IPS-18c (cell line): Measurements from ENCODE around the gene PIN1.
A peak's percentile ranks its signal among the peaks of the same experiment; 100 is the strongest.
"Not testable (repeated sequence)": the region's sequence is repeated elsewhere in the genome, so short reads cannot be mapped to it uniquely, and the experiment has no call there.

Source experiments
- H3K4me3 ChIP-seq: 2 replicates; pipeline ENCODE4 v1.7.0; 2013; ENCODE audit warnings: low read depth, mild to moderate bottlenecking, low read length, moderate library complexity; ENCODE audit not compliant: insufficient read depth
- H3K9me3 ChIP-seq: one replicate; pipeline ENCODE4 v1.6.1; 2013; ENCODE audit warnings: mild to moderate bottlenecking, low read length, moderate library complexity; ENCODE audit not compliant: control insufficient read depth, insufficient read depth

The PIN1 gene

DNA sequence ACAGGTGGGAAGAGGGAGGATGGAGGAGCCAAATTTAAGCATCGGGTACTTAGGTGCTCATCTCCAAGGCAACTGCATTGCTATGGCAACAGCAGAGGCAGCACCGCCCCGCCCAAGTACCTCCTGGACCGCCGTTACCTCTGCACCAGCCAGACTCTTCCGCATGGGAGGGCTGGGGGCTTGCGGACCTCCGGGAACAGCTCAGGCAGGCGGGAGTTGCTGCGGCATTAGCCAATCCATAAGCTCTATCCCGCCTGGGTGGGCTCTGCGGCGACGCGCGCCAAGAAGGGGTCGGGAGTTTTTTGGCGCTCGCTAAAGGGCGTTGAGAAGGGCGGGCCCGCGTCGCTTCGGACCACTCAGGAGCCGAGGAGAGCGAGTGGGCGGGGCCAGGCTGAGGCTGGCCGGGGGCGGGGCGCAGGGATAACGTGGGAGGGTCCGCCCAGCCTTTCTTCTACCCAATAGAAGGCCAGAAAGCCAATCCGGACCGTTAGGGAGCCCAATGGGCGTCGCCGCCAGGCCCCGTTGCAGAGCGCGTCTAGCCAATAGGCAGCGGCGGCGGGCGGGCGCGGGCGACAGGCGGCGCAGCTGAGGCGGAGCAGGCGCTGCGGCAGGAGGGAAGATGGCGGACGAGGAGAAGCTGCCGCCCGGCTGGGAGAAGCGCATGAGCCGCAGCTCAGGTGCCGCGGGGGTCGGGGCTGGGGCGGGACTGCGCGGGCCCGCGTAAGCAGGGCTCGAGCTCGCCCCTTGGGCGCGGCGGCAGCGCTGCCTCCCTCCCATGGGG, at the start of gene PIN1:
PIN1 (plus strand) TSS at position 593 of the 781 bp plus-strand sequence; CDS start at position 620, 27 bp downstream.
- Histone ChIP-seq H3K4me3 (peak within 1 kb of the TSS; percentile 76), H3K9me3 (no peaks in the 10 kb centered on the region)

DNA sequence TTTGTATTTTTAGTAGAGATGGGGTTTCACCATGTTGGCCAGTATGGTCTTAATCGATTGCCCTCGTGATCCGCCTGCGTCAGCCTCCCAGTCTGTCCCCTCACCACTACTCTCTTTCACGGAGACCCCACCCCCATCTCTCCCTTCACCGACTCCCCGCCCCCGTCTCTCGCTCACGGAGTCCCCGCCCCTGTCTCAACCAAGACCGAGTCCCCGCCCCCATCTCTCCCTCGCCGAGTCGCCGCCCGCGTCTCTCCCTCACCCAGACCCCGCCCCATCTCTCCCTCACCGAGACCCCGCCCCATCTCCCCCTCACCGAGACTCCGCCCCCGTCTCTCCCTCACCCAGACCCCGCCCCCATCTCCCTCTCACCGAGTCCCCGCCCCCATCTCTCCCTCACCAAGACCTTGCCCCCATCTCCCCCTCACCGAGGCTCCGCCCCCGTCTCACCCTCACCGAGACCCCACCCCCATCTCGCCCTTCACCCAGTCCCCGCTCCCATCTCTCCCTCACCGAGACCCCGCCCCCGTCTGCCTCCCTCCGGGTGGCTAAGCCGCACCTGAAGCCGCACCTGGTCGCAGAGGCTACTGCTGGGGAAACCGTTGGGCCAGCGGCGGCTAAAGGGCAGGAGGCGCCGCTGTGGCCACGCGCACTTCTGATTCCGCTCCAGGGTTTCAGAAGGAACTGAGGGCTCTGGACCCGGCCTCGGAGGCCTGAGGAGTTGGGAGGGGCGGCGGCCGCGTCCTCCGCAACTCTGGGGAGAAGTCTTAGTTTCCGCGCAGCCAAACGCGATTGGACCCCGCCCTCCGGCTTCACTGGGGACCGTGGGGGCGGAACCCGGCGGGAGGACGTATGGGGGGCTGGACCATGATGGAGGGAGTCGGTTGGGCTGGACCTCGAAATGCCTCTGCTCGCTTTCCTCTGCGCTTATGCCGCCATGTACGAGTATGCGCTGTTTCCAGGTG, 49.5 kb upstream of the PIN1 start:
- H3K4me3 ChIP-seq: peak overlapping the region; percentile 81
- no peaks in the 10 kb centered on the region for H3K9me3 ChIP-seq

DNA sequence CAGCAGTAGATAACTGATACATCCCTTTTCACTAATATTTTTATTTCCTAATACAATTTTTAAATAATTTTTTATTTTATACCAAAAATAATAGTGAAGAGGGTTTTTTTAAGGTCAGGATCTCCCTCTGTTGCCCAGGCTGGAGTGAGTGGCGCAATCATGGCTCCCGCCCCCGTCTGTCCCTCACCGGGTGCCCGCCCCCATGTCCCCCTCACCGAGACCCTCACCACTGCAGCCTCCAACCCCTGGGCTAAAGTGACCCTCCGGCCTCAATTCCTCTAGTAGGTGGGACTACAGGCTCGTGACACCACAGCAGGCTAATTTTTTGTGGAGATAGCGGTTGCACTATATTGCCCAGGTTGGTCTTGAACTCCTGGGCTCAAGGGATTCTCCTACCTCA, 48.8 kb upstream of the PIN1 start:
- Histone ChIP-seq H3K4me3 (peak overlapping the region; percentile 81; the same call in 1 of the 2 replicates), H3K9me3 (no peaks in the 10 kb centered on the region)

DNA sequence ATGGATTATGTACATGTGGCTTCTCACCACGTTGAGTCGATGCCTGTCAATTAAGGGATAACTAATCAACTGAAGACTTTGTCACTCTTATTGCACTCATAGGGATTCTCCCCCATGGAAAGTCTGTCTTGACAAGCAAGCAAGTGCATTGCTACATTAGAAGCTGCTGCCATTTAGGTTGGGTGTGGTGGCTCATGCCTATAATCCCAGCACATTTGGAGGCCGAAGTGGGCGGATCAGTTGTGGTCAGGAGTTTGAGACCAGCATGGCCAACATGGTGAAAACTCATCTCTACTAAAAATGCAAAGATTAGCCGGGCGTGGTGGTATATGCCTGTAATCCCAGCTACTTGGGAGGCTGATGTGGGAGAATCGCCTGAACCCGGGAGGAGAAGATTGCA, 48.3 kb upstream of the PIN1 start:
- H3K4me3 ChIP-seq: no peak overlapping the region
- H3K9me3 ChIP-seq: no peaks in the 10 kb centered on the region

DNA sequence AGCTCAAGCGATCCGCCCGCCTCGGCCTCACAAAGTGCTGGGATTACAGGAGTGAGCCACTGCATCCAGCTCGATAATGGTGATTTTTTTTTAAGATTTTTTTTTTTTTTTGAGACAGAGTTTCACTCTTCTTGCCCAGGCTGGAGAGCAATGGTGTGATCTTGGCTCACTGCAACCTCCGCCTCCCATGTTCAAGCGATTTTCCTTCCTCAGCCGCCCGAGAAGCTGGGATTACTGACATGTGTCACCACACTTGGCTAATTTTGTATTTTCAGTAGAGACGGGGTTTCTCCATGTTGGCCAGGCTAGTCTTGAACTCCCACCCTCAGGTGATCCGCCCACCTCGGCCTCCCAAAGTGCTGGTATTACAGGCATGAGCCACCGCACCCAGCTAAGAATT, 46.5 kb upstream of the PIN1 start:
- H3K9me3 ChIP-seq, H3K4me3 ChIP-seq: not testable (repeated sequence)

DNA sequence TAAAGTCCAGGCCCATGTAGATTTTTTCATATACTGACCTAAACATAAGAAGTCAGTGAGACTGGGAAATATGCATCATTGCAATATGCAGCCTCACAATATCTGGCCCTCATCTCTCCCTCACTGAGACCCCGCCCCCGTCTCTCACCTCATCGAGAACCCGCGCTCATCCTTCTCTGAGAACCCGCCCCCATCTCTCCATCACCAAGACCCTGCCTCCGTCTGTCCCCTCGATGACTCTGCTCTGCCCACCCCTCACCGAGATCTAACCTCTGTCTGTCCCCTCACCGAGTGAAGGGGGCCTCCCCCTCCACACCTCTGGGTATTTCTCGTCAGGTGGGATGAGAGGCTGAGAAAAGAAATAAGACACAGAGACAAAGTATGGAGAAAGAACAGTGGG, 46.1 kb upstream of the PIN1 start:
- no peak overlapping the region for H3K4me3 ChIP-seq
- no peaks in the 10 kb centered on the region for H3K9me3 ChIP-seq

DNA sequence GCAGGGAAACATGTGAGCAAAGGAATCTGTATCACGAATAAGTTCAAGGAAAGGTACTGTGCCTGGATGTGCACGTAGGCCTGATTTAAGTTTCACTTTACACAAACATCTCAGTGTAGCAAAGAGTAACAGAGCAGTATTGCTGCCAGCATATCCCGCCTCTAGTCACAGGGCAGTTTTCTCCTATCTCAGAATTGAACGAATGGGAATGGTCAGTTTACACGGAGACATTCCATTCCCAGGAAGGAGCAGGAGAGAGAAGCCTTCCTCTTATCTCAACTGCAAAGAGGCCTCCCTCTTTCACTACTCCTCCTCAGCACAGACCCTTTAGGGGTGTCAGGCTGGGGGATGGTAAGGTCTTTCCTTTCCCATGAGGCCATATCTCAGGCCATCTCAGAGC, 45.5 kb upstream of the PIN1 start:
- H3K4me3 ChIP-seq, H3K9me3 ChIP-seq: not testable (repeated sequence)

DNA sequence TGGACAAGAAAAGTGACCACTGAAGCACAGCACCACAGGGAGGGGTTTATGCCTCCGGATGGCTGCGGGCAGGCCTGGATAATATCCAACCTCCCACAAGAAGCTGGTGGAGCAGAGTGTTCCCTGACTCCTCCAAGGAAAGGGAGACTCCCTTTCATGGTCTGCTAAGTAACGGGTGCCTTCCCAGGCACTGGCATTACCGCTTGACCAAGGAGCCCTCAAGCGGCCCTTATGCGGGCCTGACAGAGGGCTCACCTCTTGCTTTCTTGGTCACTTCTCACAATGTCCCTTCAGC, 44.1 kb upstream of the PIN1 start:
- H3K4me3 ChIP-seq, H3K9me3 ChIP-seq: not testable (repeated sequence)

DNA sequence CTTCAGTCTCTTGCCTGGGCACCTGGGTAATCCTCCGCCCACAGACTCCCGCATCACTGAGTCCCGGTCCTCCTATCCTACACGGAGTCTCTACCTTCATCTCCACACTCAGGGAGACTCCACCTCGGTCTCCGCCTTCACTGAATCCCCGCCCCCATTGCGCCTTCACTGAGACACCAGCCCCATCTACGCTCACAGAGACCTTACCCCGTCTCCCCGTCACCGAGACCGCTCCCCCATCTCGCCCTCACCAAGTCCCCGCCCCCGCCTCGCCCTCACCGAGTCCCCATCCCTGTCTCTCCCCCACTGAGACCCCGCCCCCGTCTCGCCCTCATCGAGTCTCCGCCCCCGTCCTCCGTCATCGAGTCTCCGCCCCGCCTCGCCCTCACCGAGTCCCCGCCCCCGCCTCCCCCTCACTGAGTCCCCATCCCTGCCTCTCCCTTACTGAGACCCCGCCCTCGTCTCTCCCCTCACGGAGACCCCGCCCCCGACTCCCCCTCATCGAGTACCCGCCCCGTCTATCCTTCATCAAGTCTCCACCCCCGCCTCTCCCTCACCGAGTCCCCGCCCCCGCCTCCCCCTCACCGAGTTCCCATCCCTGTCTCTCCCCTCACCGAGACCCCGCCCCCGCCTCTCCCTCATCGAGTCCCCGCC, 43.4 kb upstream of the PIN1 start:
- peak overlapping the region; percentile 66 for H3K4me3 ChIP-seq
- H3K9me3 ChIP-seq: no peaks in the 10 kb centered on the region

DNA sequence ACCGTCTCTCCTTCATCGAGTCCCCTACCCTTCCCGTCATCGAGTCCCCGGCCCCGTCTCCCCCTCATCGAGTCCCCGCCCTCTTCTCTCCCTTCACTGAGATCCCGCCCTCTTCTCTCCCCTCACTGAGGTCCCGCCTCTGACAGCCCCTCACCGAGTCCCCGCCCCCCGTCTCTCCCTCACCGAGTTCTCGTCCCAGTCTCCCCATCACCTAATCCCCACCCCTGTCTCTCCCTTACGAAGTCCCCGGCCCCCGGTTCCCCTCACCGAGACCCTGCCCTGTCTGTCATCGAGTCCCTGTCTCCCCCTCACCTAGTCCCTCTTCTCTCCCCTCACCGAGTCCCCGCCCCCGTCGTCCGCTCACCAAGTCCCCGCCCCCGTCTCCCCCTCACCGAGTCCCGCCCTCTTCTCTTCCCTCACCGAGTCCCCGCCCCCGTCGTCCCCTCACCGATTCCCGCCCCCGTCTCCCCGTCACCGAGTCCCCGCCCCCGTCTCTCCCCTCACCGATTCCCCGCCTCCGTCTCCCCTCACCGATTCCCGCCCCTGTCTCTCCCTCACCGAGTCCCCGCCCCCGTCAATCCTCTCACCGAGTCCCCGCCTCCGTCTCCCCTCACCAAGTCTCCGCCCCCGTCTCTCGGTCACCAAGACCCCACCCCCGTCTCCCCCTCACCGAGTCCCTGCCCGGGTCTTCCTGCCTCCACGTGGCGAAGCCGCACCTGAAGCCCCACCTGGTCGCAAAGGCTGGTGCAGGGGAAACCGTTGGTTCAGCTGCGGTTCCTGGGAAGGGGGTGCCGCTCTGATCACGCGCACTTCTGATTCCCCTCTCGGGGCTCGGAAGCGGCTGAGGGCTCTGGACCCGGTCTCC, 42.7 kb upstream of the PIN1 start:
- no peaks in the 10 kb centered on the region for H3K9me3 ChIP-seq
- peak overlapping the region; percentile 85 for H3K4me3 ChIP-seq

DNA sequence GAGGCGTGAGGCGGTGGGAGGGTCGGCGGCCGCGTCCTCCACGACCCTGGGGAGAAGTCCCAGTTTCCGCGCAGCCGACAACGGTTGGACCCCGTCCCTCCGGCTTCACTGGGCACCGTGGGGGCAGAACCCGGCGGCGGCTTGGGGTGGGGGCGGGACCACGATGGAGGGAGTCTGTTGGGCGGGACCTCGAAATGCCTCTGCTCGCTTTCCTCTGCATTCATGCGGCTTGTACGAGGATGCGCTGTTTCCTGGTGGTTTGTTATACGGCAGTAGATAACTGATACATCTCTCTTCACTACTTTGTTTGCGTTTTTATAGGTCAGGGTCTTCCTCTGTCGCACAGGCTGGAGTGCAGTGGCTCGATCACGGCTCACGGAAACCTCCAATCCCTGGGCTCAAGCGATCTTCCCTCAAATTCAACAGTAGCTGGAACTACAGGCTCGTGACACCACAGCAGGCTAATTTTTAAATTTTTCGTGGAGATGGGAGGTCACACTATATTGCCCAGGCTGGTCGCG, 42.0 kb upstream of the PIN1 start:
- Histone ChIP-seq H3K9me3 (no peaks in the 10 kb centered on the region), H3K4me3 (peak overlapping the region; percentile 85)

DNA sequence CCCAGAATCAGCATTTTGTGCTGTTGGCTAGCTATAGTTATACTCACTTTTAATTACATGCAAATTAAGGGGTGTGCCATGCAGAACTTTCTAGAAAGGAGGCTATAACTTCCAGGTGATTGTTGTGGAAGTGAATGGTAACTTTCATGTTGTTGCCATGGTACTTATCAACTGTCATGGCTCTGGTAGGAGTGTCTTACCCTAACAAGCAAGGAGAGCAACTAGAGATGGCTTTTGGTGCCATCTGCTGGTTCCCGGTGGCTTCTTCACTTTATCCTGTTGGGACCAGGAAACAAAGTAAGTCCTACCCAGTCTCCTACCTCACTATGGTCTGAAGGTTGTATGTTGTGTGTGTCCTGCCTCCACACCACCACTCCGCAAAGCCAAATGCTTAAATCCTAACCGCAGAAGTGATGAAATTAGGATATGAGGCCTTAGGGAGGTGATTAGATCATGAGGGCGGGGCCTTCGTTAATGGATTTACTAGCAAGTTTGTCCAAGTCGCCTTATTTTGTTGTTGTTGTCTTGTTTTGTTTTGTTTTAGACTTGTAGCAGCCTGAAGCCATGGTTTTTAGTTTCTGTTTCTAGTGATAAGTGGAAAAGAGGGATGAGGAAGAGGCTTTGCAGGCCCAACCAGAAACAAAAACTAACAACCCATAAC, 38.9 kb upstream of the PIN1 start:
- no peaks in the 10 kb centered on the region for H3K9me3 ChIP-seq

DNA sequence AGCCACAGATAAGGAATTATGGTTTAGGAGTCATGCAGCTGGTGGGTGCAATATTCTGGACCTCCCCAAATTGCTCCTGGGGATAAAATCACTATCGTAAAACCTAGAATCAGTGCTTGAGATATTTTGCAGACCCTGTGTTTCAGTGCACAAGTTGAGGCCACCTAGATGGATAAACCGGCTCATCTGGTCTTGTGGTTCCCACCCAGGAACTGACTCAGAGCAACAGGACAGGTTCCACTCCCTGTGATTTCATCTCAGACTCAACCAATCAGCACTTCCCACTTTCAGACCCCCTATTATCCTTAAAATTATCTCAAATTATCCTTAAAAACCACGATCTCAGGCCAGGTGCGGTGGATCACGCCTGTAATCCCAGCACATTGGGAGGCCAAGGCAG, 37.2 kb upstream of the PIN1 start:
- Histone ChIP-seq H3K9me3 (no peaks in the 10 kb centered on the region), H3K4me3 (no peak overlapping the region)

More for the DNA sequence above, 38.9 kb upstream of the PIN1 start:
- no peak overlapping the region for H3K4me3 ChIP-seq

DNA sequence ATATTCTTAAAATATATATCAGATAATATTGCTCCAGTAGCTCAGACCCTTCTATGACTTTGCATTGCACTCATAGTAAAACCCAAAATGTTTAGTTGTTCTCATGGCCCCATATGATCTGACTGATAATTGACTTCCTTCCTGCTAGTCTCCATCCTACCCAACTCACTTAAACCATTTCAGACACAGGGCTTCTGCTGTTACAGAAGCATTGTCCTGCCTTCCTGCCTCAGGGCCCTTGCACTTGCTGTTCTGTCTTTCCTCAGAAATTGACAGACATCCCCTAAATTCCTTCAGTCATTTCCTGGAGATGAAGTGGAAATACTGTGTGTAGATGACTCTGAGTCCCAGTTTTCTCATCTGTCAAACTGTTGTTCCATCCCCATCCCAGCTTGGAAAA, 36.0 kb upstream of the PIN1 start:
- Histone ChIP-seq H3K4me3 (no peak overlapping the region), H3K9me3 (no peaks in the 10 kb centered on the region)

DNA sequence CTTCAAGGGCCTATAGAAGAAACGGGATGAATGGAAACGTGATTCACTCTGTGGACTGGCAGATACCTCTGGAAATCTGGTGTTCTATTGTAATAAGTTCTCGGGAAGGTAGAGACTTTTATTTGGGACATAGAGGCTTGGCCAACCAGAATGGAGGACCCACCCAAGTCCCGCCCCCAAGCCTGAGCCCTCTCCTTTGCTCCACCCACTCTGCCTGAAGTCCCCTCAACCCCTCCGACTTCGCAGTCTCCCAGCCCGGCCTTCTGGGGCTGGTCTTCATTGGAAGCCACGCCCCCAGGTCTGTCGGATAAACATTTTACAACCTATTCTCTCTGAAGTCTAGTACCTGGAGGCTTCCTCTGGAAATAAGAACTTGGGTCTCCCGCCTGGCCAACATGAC, 33.1 kb upstream of the PIN1 start:
- Histone ChIP-seq H3K4me3 (no peak overlapping the region), H3K9me3 (no peaks in the 10 kb centered on the region)

DNA sequence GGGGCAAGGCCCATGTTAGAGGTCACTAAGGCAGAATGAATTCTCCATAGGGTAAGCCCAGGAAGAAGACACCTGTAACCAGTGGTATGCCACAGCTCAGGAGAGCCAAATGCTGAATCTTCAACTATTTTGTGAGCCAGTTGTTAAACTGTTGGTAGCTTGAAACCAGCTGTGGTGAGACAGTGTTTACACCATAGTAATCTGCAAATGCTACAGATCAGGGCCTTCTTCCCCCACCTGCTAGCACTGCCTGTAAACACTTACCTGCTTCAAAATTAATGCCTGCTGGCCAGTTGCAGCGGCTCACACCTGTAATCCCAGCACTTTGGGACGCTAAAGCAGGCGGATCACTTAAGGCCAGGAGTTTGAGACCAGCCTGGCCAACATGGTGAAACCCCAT, 28.3 kb upstream of the PIN1 start:
- Histone ChIP-seq H3K4me3 (no peak overlapping the region), H3K9me3 (no peaks in the 10 kb centered on the region)
